T47D (cell line): ENCODE data around the gene APOD.
A peak's percentile ranks its signal among the peaks of the same experiment; 100 is the strongest.

Source experiments
- DNase-seq, 2 experiments: peaks; one replicate each; pipeline versions ENCODE4 v3.0.0 to v3.0.0-alpha.2; 2011 to 2012; ENCODE audit warnings: low read depth in 1 of 2, low spot score in 1 of 2
- JUND ChIP-seq: IDR thresholded peaks from 2 replicates; pipeline ENCODE4 v1.6.1; 2012; ENCODE audit warnings: low read depth
- in situ Hi-C: cut with HindIII; loops from 2 replicates; pipeline ENCODE4 v1.10.0; 2016; ENCODE audit warnings: low sequenced_read_pairs, low pct_unique_long_range_greater_than_20kb

Gene APOD

DNA sequence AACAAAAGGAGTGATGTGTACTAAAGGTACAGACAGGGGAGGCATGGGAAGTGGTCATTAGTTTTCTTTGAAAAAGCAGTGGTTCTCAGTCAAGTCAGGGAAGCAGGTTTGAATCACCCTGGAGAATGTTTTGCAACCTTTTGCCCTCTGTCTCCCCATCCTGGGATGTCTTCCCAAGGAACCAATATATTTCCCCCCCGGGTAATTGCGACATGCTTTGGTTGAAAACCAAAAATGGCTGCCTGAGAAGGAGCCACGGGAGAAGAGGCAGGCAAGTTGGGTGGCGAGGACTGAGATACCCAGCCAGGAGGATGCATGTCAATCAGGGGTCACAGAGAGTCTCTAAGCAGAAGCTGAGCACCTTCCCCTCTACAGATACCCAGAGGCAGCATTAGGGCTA lies 20.4 kb downstream of the APOD start:
- no peak for TF ChIP-seq JUND
- no peak for DNase-seq
- in situ Hi-C loops: no loop called here

DNA sequence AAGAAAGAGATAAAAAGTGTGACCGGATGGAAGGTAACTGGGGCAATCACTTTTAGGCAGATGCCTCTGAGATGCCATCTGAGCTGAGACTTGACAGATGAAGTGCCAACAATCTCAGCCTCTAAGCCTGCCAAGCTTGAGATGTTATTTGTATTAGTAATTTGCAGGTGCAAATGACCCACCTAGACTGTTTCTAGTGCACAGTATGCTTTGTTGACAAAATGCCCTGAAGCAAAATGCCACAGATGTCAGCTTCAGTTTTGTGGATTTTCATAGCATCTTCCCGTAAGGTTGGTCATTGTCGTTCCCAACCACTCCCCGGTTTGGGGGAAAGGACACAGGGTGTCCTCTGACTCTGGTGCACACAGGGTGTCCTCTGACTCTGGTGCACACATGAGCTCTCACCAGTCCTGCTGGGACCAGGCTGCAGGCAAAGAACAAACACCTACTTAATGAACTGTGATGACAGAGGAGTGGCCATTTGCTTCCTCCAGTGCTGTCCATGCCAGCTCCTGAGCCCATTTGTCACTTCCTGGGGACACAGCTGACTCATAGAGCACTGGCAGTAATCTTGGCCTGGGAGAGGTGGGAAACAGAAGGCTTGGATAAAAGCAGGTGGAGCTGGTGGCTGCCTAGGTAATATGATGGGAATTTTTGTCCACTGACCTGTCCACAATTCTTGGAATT lies 23.9 kb downstream of the APOD start:
- peak in 1 of 2 experiments; percentile 66 for DNase-seq
- no peak for TF ChIP-seq JUND
- in situ Hi-C loops: no loop called here

DNA sequence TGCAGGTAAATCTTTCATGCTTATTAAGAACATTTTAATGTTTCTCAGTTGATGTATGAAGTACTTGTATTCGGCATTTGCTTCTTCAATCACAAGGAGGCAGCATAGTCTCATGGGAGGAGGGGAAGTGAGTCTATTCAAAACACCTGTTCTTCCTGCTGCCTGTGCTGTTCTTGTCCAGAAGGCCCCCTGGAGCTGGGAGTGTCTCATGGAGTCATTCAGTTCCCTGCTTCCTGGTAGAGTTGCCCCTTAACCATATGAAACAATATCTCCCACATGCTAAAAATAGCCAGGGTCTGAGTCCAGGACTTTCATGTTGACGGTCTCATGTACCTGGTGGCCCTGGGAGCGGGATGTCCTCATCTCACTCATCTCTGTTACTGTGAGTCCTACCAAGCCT lies 25.1 kb downstream of the APOD start:
- no peak for TF ChIP-seq JUND
- DNase-seq: peak in 1 of 2 experiments; percentile 93
- in situ Hi-C loops: no loop called here

DNA sequence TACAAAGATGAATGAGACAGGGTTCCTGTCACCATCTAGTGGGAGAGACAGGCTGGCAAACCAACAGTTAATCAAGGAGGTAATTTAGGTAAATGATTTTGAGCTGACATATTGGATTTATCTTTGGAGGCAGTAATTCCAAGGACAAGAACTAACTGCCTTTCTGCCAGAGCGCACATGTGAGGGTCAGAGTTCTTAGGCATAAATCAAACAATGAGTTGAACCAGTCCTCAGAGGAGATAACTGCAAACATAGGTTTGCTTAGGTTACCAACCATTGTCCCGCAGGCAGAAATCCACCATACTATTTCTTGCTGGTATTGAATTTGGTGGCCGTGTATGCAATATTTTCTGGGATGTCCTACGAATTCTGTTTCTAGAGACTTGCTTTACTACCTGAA lies 26.4 kb downstream of the APOD start:
- in situ Hi-C loops: no loop called here
- DNase-seq: no peak
- no peak for TF ChIP-seq JUND

DNA sequence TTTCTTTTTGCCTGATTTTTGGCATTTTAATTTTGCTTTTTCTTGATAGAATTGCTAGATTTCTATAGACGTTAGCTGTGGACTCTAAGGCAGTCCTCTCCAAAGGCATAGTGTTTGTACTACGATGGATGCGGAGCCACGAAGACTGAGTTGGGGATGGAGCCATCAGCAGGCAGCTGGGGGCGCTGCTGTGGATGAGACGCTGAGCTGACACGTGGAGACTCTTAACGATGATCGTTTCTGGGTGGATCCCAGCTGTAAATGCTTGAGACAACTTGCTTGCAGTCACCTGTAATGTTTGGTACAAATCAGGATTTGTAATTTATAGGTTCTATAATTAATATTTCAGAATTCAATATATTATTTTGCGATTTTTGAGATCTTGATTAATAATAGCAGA lies 27.4 kb downstream of the APOD start:
- no peak for TF ChIP-seq JUND
- peak in 1 of 2 experiments; percentile 75 for DNase-seq
- in situ Hi-C loops: no loop called here

DNA sequence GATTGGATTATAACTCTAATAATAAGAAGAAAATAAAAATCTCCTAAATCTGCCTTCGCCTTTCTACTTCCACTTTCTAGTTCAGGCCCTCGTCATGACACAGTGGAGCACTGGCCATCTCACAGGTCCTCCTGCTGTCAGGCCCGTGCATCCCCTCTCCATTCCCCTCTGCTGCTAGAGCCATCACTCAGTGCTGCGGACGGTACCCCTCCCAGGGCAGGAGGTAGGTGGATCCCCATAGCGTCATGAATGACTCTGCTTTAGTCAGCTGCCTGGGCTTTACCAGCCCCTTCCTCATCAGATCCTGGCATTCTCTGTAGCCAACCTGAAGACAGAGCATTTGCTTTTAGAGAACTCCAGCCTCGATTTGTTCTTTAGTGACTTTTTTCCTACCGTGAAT lies 28.6 kb downstream of the APOD start:
- in situ Hi-C loops: no loop called here
- no peak for TF ChIP-seq JUND
- DNase-seq: no peak

DNA sequence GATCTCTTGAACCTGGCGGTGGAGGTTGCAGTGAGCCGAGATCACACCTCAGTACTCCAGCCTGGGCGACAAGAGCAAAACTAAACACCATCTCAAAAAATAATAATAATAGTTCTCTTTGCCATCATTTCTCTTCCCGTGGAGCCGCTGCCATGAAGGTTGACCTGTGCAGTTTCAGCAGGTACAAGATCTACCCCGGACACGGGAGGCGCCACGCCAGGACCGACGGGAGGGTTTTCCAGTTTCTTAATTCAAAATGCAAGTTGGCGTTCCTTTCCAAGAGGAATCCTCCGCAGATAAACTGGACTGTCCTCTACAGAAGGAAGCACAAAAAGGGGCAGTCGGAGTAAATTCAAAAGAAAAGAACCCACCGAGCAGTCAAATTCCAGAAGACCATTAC lies 29.3 kb downstream of the APOD start:
- in situ Hi-C loops: no loop called here
- TF ChIP-seq JUND: no peak

DNA sequence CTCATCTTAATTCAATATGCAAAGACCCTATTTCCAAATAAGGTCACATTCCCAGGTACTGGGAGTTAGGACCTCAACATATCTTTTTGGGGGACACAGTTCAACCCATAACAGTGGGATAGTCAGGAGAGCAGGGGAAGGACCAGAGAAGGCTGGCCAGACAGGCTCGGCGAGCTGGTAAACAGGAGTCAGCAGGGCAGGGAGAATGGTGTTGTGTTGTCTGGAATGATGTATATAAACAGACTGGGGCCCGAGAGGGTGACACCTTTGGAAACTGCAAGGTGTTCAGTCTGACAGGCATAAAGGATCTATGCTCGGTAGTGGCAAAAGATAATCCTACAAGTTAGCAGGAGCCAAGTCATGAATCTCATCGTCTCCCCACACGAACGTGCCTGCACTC lies 30.5 kb downstream of the APOD start:
- in situ Hi-C loops: no loop called here
- peak in 1 of 2 experiments; percentile 68 for DNase-seq
- TF ChIP-seq JUND: no peak

More for the DNA sequence above, 29.3 kb downstream of the APOD start:
- DNase-seq: no peak

DNA sequence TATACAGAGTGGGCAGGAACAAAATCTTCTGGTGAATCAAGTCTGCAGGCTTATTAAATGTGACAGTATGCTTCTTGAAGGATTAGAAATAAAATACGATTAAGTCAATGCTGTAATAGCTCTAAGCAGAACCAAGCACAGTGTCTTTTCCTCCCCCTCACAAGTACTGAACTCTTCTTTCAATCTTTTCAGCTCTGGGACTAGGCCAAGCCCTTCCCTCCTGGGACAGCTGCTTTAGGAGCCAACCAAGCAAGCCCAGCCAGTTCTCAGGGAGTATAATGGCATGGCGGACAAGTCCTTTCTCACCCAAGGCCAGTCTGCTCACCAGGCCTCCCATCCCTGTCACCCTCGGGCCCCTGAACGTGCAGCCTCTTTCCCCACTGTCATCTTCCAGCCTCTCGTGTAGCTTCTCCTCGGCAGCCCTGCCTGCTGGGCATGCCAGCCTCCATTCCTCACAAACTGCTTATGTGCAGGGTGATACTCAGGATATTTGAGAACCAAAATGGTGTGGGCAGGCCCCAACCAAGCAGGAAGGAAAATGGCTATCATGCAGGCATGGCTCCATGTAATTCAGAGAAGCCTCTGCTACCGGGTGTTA lies 32.3 kb downstream of the APOD start:
- peak; percentile 43 to 88 for DNase-seq
- in situ Hi-C loops: no loop called here

DNA sequence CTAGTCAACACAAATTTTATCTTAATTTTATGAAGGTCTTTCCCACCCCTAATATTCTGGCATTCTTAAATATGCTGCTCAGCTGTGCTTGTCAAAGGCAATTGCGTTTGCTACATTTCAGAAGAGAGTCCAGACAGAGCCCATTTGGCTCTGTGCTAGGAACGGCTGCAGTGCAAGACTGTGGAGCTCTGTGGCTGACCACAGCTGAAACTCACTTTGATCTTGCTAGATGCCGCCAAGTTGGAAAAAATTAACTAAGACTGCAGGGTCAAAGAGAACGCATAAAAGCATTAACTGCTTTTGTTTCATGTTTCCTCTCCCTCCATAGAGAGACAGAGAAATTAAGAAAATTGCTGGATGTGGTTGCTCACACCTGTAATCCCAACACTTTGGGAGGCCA lies 33.0 kb downstream of the APOD start:
- TF ChIP-seq JUND: no peak
- in situ Hi-C loops: no loop called here
- no peak for DNase-seq

More for the DNA sequence above, 32.3 kb downstream of the APOD start:
- TF ChIP-seq JUND: no peak

DNA sequence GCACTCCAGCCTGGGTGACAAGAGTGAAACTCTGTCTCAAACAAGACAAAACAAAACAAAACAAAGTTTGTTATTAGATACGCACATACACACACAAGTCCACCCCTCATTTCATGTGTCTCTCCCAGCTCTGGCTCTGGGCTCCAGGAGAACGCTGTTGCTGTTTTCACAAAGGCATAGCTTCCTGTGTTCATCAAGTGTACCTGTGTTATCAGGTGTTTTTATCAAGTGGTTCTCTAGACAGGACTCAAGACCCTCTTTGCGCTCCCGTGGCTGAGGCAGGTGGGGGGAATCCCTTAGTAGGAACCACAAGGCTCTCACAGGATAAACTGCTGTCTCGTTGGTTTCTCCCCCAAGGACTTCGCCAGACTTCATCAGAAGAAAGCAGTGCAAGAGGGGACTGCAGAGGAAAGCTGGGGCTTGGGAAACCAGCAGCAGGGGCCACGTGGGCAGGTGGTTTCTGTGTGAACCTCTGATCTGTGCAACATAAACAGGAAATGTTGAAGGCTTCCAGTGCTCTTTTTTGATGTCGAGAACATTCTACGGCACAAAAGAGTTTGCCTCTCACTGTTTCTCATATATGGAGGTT lies 33.7 kb downstream of the APOD start:
- DNase-seq: no peak
- TF ChIP-seq JUND: no peak
- in situ Hi-C loops: no loop called here

DNA sequence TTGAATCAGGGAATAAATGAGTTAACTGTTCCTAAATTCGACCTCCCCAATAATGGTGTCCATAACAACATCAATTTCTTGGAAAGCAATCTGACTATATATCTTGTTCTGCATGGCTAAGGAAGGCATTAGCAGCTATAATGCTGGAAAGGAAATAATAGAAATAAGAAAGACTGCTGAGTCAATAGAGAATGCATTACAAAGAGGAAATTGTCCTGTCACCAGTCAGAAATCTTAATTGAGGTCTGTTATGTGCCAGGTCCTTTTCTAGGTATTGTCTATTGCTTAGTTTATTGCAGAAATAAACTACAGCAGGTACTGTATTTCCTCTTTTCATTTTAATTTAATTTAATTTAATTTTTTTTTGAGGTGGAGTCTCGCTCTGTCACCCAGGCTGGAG lies 34.8 kb downstream of the APOD start:
- no peak for DNase-seq
- no peak for TF ChIP-seq JUND
- in situ Hi-C loops: no loop called here

DNA sequence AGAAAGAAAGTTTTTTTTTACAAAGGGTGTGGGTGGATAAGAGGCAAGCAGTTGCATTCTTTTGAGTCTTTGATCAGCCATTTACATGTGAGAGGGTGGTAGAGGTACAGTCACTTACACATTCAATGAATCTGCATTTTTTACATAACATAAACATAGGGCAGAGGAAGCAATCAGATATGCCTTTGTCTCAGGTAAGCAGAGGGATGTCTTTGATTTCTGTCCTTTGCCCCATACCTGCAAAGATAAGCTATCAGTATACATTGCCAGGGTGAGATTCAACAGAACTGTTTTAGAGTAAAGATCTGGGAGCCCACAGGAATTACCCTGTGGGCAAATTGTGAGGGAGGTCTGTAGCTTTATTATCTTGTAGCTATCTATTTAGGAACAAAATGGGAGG lies 35.2 kb downstream of the APOD start:
- DNase-seq: no peak
- in situ Hi-C loops: no loop called here
- no peak for TF ChIP-seq JUND

DNA sequence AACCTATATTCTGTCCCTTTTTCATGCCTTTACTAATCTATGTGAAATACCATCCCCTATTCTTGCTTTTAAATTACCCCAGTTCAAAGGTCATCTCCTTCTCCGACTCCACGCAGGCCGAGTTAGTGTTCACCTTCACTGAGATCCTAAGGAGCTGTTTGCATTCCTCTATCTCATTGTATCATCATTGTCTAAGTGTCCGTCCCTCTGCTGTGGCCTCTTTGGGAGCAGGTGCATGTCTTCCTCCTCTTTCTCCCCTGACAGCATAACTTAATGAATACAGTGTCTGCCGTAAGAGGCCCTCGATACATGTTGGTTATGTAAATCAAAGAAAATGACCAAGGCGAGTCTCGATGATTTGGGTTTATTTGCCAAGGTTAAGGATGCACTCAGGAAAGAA lies 35.7 kb downstream of the APOD start:
- TF ChIP-seq JUND: no peak
- in situ Hi-C loops: no loop called here
- no peak for DNase-seq
